Measurements from ENCODE around the gene CIAO2A. TPM values are rescaled to one million over a fixed set of nuclear protein-coding genes. Genes with fewer than 3 reads are reported as not detected.
"Not testable (repeated sequence)": the region's sequence is repeated elsewhere in the genome, so short reads cannot be mapped to it uniquely, and the experiment has no call there.

Gene CIAO2A
- total RNA-seq, 1 donor from 2014 or later, result 57.9 TPM

GRCh38 chr15:64090527-64090926, 3.1 kb downstream of the CIAO2A start:
- ATAC-seq (ENCODE audit: poor library complexity) (no peak), DNase-seq (no peak)
- intact Hi-C loops (cut with DNase I), result no loop called here

GRCh38 chr15:64089543-64090280, 3.9 kb downstream of the CIAO2A start:
- ATAC-seq (ENCODE audit: poor library complexity), result peak; percentile 14
- intact Hi-C loops (cut with DNase I), result no loop called here
- no peak for DNase-seq

- intact Hi-C loops (cut with DNase I), result no loop called here
- DNase-seq (no peak), ATAC-seq (ENCODE audit: poor library complexity) (no peak)
Measured at GRCh38 chr15:64082757-64083156, 10.9 kb downstream of the CIAO2A start.

GRCh38 chr15:64073496-64073895, 20.1 kb downstream of the CIAO2A start:
- intact Hi-C loops (cut with DNase I); ATAC-seq (ENCODE audit: poor library complexity): not testable (repeated sequence)

GRCh38 chr15:64072812-64073211, 20.8 kb downstream of the CIAO2A start:
- ATAC-seq (ENCODE audit: poor library complexity) (no peak), DNase-seq (no peak)
- intact Hi-C loops (cut with DNase I), result no loop called here

More at GRCh38 chr15:64073496-64073895, 20.1 kb downstream of the CIAO2A start:
- DNase-seq, result not testable (repeated sequence)

GRCh38 chr15:64071931-64072765, 21.5 kb downstream of the CIAO2A start:
- no peak for DNase-seq
- no peak for ATAC-seq (ENCODE audit: poor library complexity)
- intact Hi-C loops (cut with DNase I), result no loop called here

- DNase-seq (no peak), ATAC-seq (ENCODE audit: poor library complexity) (peak; percentile 69)
- intact Hi-C loops (cut with DNase I), result no loop called here
Measured at GRCh38 chr15:64070965-64071851, 22.4 kb downstream of the CIAO2A start.

GRCh38 chr15:64070106-64070505, 23.5 kb downstream of the CIAO2A start:
- DNase-seq, result no peak
- ATAC-seq (ENCODE audit: poor library complexity), result no peak
- intact Hi-C loops (cut with DNase I), result no loop called here

- no peak for ATAC-seq (ENCODE audit: poor library complexity)
- intact Hi-C loops (cut with DNase I), result loop anchor here (5.0 to 10.0 kb wide), 2 partner anchors 173 to 316 kb away; no protein-coding TSS in a partner anchor
- no peak for DNase-seq
Measured at GRCh38 chr15:64068133-64068532, 25.5 kb downstream of the CIAO2A start.

- ATAC-seq (ENCODE audit: poor library complexity), result peak; percentile 83
- intact Hi-C loops (cut with DNase I), result loop anchor here (5.0 to 10.0 kb wide), 2 partner anchors 173 to 315 kb away; no protein-coding TSS in a partner anchor
- DNase-seq, result peak; percentile 60
Measured at GRCh38 chr15:64067564-64068030, 26.0 kb downstream of the CIAO2A start.

- intact Hi-C loops (cut with DNase I), result loop anchor here (5.0 to 10.0 kb wide), 2 partner anchors 172 to 314 kb away; no protein-coding TSS in a partner anchor
- DNase-seq (no peak), ATAC-seq (ENCODE audit: poor library complexity) (no peak)
Measured at GRCh38 chr15:64066451-64066850, 27.2 kb downstream of the CIAO2A start.

- DNase-seq (no peak), ATAC-seq (ENCODE audit: poor library complexity) (no peak)
- intact Hi-C loops (cut with DNase I), result loop anchor here (10.0 kb wide), 1 partner anchor 166 kb away; no protein-coding TSS in a partner anchor
Measured at GRCh38 chr15:64060716-64061115, 32.9 kb downstream of the CIAO2A start.

GRCh38 chr15:64059104-64059503, 34.5 kb downstream of the CIAO2A start:
- ATAC-seq (ENCODE audit: poor library complexity); DNase-seq; intact Hi-C loops (cut with DNase I): not testable (repeated sequence)

GRCh38 chr15:64058279-64058678, 35.4 kb downstream of the CIAO2A start:
- intact Hi-C loops (cut with DNase I), result no loop called here
- ATAC-seq (ENCODE audit: poor library complexity) (no peak), DNase-seq (no peak)

GRCh38 chr15:64053674-64054073, 40.0 kb downstream of the CIAO2A start:
- intact Hi-C loops (cut with DNase I); DNase-seq; ATAC-seq (ENCODE audit: poor library complexity): not testable (repeated sequence)

- no peak for ATAC-seq (ENCODE audit: poor library complexity)
- intact Hi-C loops (cut with DNase I), result no loop called here
- no peak for DNase-seq
Measured at GRCh38 chr15:64052925-64053491, 40.6 kb downstream of the CIAO2A start.

- intact Hi-C loops (cut with DNase I), result no loop called here
- ATAC-seq (ENCODE audit: poor library complexity) (no peak), DNase-seq (no peak)
Measured at GRCh38 chr15:64051407-64052259, 42.0 kb downstream of the CIAO2A start.
